Right lobe of liver (tissue), 4 donors: ENCODE measurements around the gene CPNE4.

ENCODE experiments used
- CTCF ChIP-seq, 4 donors: fragments of 200-600 bp in 3 of 4; fragments of 450-650 bp in 1 of 4; IDR thresholded peaks; one replicate each; pipeline versions ENCODE4 v1.5.1 to v1.8.0; 2016 to 2022; ENCODE audit warnings: antibody characterized with exemption in 4 of 4, mild to moderate bottlenecking in 2 of 4
- POLR2A ChIP-seq: fragments of 450-650 bp; IDR thresholded peaks from one replicate; pipeline ENCODE4 v1.6.1; 2017; ENCODE audit warnings: antibody characterized with exemption, mild to moderate bottlenecking
- donor health status: DM: no; HTN: no; CAD: no.
- donor health status: DM: no; HTN: no; CAD: no.
- donor health status: DM: no; HTN: yes; CAD: no.

- TF ChIP-seq CTCF (IDR thresholded peaks at IDR 0.05) (no peak), POLR2A (no peak)
Observed at GRCh38 chr3:131883711-131884407, 151.0 kb downstream of the CPNE4 start.
